Stimulated activated CD8-positive, alpha-beta memory T cell treated with anti-CD3 and anti-CD28 coated beads, Interleukin-2, amount 100 ng/mL, for 48 hours (primary cell): Measurements from ENCODE around the gene RNF208.
A peak's percentile ranks its signal among the peaks of the same experiment; 100 is the strongest.
"Not testable (repeated sequence)": the region's sequence is repeated elsewhere in the genome, so short reads cannot be mapped to it uniquely, and the experiment has no call there.

Source experiments
- DNase-seq, 2 donors: peaks; one replicate each; pipeline ENCODE4 v3.0.0-alpha.2; 2020; ENCODE audit warnings: low read depth in 2 of 2

The RNF208 gene

DNA sequence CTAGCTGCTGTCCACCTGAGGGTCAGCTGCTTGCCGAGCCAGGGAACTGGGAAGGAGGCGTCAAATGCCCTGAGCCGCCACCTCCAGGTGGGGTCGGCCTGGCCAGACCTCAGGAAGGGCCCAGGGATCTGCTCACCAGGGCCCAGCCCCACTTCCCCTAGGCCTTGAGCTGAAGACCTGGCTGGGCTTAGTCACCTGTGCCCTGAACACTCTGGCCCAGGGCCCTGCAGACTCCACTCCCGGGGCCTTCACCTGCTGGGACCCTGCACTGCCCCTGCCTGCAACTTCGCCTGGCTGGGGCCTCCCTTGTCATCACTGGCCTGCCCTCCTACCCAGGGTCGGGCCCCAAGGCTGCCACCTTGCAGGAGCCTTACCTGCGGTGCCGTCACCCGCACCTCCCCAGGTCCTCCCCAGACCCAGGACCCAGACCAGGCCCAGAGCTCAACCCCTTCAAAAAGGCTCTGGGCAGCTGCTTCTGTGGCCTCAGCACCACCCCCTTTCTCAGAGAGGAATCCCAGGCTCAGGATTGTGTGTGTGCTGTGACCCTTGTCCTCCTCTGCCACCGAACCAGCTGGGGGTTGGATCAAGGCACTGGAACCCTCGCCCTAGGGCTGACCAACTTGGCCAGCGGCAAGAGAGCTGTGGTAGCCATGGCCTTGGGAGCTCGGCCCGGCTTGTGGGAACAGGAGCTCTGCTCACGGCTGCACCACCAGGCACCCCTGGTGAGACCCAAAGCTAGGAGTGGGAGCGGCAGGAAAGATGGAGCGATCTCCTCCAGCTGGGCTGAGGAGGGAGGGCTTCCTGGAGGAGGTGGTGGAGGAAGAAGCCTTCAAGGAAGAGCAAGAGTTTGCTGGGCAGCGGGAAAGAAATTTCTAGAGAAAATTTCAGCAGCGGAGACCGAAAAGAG lies 31.9 kb upstream of the RNF208 start:
- no peak for DNase-seq

DNA sequence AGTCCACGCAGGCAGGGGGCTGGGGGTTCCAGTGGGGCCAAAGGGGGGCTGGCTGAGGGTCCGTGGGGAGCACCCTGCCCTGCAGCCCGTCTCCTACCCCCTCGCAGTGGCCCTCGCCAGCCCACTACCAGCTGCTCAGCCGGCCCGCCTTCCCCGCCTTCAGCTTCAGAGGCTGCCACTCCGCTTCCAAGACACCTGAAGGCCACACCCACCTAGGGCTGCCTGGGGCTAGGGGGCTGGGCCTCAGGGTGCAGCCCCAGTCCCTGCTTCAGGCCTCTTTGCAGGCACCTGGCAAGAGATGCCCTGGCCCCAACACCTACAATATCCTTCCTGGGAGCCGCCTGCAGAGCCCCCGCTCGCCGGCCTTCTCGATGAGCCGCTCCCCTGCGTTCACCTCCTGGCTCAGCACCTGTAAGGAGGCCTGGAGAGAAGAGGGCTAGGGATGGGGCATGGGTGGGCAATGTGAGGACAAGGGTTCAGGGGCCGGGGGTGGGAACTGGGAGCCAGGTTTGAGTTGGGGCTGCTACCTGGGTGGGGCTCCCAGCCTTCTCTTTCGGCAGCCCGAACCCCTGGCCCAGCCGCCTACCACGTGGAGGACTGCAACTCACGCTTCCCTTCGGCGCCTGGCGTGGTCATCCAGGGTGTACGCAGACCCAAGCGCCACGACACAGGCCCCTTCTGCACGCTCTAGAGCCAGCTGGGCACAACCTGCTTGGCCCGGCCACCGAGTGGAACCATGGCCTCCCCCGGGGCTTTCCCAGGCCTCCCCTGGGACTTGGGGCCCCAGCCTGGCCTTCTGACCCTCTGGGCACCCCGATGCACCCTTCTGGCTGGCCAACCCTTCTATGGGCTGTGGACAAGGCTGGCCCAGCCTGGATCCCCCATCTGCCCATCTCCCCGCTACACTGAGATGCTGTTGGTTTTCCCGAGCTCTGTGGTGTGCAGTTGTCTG lies 30.8 kb upstream of the RNF208 start:
- no peak for DNase-seq

DNA sequence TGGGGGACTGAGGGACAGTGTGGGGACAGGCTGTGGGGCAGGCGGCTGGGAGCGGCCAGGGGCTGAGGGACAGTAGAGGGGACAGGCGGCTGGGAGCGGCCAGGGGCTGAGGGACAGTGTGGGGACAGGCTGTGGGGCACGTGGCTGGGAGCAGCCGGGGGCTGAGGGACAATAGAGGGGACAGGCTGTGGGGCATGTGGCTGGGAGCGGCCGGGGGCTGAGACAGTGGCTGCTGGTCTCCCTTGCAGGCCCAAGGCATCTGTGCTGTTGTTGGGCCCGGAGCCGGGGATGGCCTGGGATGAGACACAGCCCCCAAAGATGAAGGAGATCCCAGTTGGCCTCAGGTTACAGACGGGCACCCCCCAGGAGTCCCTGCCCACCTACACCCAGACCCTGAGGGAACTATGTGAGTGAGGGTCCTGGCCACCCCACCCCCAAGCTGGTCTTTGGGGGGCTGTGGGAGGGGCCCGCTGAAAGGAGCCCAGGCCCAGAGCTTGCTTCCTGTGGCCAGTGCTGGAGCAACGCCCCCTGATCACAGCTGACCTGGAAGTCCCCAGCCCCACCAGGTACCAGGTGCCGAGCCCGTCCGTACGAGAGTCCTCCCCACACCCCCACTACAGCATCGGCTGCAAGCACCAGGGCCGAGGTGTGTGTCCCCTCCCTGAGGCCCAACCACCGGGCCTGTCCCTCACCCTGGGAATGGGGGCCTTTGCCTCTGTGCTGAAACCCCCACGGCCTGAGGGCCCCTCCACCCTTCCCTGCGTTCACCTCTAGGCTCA lies 29.6 kb upstream of the RNF208 start:
- DNase-seq = no peak

DNA sequence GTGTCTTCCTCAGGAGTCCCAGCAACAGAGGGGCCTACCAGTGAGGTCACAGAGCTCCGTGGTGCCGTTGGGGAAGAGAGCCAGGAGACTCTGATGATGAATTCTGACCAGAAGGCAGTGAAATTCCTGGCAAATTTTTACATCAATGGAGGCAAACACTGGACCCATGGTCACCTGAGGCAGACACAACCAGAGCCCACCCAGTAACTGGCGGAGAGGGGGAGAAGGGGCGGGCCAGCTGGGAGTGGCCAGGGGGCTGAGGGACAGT lies 29.1 kb upstream of the RNF208 start, which contains the start of gene STPG3:
STPG3 (plus strand) TSS at position 93 of the 268 bp plus-strand sequence; CDS start at position 94, 1 bp downstream.
- no peak for DNase-seq

DNA sequence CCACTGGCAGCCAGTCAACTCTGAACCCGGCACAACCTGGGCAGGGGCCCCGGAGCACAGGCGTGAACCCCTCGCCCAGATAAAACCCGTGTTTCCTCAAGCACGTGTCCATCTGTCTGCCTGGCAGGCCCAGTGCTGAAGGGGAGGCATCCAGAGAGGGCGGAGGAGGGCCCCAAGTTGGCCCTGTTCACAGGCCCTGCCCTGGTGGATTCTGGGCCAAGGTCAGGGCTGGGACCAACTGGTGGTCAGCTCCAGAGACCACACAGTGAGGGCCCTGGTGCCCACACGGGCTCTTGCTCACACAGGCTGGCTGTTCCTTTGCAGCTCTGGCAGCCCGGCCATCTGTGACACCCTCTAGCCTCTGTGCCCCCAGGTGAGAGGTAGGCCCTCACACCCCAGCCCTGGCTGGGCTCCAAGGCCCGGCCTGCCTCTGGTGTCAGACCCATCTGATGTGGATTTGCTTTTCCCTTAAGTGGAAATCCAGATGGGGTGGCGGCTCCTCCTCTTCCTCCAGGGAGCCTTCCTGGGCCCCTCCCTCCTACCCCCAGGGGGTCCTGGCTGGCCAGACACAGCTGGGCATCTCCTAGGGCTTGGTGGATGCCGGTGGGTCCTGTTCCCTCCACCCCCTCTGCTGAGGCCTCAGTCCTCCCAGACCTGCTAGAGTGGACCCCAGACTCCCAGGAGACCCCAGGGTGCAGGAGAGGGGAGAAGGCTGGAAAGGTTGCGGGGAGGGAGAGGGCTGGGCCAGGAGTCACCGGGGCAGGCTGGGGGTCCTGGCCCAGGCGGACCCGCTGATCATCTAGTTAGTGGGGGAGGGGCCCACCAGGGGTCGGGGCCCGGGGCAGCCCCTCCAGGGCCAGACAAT lies 28.5 kb upstream of the RNF208 start:
- no peak for DNase-seq

DNA sequence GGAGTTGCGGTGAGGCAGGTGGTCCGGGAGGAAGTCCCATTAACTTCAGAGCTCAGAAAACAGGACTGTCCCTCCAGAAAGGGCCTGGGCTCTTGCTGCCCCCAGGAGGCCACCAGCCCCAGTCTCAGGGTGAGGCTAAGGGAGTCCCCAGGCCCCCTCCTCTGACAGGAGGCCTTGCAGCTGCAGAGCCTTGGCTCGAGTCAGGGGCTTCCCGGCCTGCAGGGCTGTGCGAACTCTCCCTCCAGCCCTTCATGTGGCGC lies 25.8 kb upstream of the RNF208 start:
- no peak for DNase-seq

GRCh38 chr9:137247135-137247915 lies 25.3 kb upstream of the RNF208 start:
- DNase-seq = no peak

- no peak for DNase-seq
Observed at GRCh38 chr9:137245450-137246421, 23.7 kb upstream of the RNF208 start.

GRCh38 chr9:137244486-137245449 lies 22.7 kb upstream of the RNF208 start:
- no peak for DNase-seq

- DNase-seq = no peak
Observed at GRCh38 chr9:137243626-137244485, 21.8 kb upstream of the RNF208 start.

- DNase-seq = not testable (repeated sequence)
Observed at GRCh38 chr9:137243266-137243625, 21.2 kb upstream of the RNF208 start.

GRCh38 chr9:137242269-137243203 lies 20.5 kb upstream of the RNF208 start:
- DNase-seq = no peak

GRCh38 chr9:137241490-137242268 lies 19.6 kb upstream of the RNF208 start:
- peak; percentile 51 to 68 for DNase-seq

DNA sequence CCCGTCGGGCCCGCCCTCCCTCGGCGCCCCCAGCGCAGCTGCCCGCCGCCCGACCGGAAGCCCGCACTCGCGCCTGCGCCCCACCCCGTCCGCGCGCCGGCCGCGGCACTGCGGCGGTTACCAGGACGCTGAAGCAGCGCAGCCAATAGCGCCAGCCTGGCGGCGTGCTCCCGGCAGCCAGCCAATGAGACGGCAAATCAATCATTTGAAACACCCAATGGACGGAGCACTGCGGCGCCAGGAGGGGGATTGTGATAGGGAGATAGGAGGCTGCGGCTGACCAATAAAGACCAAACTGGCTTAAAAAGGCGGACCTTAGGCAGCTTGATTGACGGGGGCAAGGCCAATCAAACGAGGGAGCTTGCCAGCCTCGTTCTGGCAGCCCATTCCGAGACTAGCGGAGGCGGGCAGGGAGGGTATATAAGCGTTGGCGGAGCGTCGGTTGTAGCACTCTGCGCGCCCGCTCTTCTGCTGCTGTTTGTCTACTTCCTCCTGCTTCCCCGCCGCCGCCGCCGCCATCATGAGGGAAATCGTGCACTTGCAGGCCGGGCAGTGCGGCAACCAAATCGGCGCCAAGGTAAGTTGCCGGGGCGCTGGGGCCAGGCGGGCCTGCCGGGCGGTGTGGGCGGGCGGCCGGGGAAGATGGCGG lies 18.9 kb upstream of the RNF208 start, which contains the start of gene TUBB4B:
TUBB4B (plus strand) TSS at position 447 of the 649 bp plus-strand sequence; CDS start at position 521, 74 bp downstream.
- DNase-seq = peak; percentile 92 to 95
